DOHH2 (cell line): ENCODE results near the gene UBE2R2.
"Not testable (repeated sequence)": the region's sequence is repeated elsewhere in the genome, so short reads cannot be mapped to it uniquely, and the experiment has no call there.

ENCODE experiments used
- H3F3A ChIP-seq: fragments of 200-600 bp; sonication (generic), shearing (Covaris generic); 2 replicates; pipeline ENCODE4 v1.6.0; 2016; ENCODE audit warnings: antibody characterized with exemption, mild to moderate bottlenecking; ENCODE audit not compliant: control insufficient read depth, insufficient read depth
- H3K27ac ChIP-seq: fragments of 200-600 bp; sonication (generic); 2 replicates; pipeline ENCODE4 v1.5.1; 2014; ENCODE audit warnings: low read depth, mild to moderate bottlenecking, low read length, moderate library complexity
- H3K27me3 ChIP-seq: fragments of 200-600 bp; sonication (generic); 2 replicates; pipeline ENCODE4 v1.6.1; 2014; ENCODE audit warnings: mild to moderate bottlenecking, low read length, mixed read lengths; ENCODE audit not compliant: control insufficient read depth
- H3K36me3 ChIP-seq: fragments of 200-600 bp; sonication (generic); 2 replicates; pipeline ENCODE4 v1.6.1; 2014; ENCODE audit warnings: mild to moderate bottlenecking, low read length, moderate library complexity, mixed read lengths; ENCODE audit not compliant: control insufficient read depth
- H3K4me1 ChIP-seq: fragments of 200-600 bp; sonication (generic); 2 replicates; pipeline ENCODE4 v1.6.1; 2014; ENCODE audit warnings: mild to moderate bottlenecking, low read length, mixed read lengths; ENCODE audit not compliant: control insufficient read depth
- H3K4me2 ChIP-seq: fragments of 200-600 bp; sonication (generic); 2 replicates; pipeline ENCODE4 v1.6.0; 2014; ENCODE audit warnings: mild to moderate bottlenecking, low read length, moderate library complexity
- H3K4me3 ChIP-seq: fragments of 200-600 bp; sonication (generic); 2 replicates; pipeline ENCODE4 v1.5.1; 2014; ENCODE audit warnings: mild to moderate bottlenecking, low read length, mixed read lengths
- H3K79me2 ChIP-seq: fragments of 200-600 bp; sonication (generic); 2 replicates; pipeline ENCODE4 v1.6.1; 2014; ENCODE audit warnings: mild to moderate bottlenecking, low read length, mixed read lengths; ENCODE audit not compliant: control insufficient read depth
- H3K9me2 ChIP-seq: fragments of 200-600 bp; sonication (generic); replicated peaks from 2 replicates; pipeline ENCODE4 v1.6.1; 2014; ENCODE audit warnings: mild to moderate bottlenecking, low read length, mixed read lengths; ENCODE audit not compliant: control insufficient read depth
- H3K9me3 ChIP-seq: fragments of 200-600 bp; sonication (generic); 2 replicates; pipeline ENCODE4 v1.6.1; 2014; ENCODE audit warnings: antibody characterized with exemption, low read length, mixed read lengths; ENCODE audit not compliant: control insufficient read depth, insufficient read depth
- H4K20me1 ChIP-seq: fragments of 200-600 bp; sonication (generic); 2 replicates; pipeline ENCODE4 v1.6.0; 2014; ENCODE audit warnings: low read depth, mild to moderate bottlenecking, antibody characterized with exemption, low read length, moderate library complexity; ENCODE audit not compliant: control insufficient read depth, insufficient read depth
- EZH2phosphoT487 ChIP-seq: fragments of 200-600 bp; sonication (generic); IDR thresholded peaks from 2 replicates; pipeline ENCODE4 v1.6.1; 2017; ENCODE audit warnings: borderline replicate concordance, mild to moderate bottlenecking, antibody characterized with exemption, low read length, moderate library complexity, mixed read lengths
- TF ChIP-seq, protein P1 (sequence below): fragments of 200-600 bp; sonication (generic); IDR thresholded peaks from one replicate; pipeline ENCODE4 v1.5.1; 2014; ENCODE audit warnings: antibody characterized with exemption, mild to moderate bottlenecking, low read depth, low read length; ENCODE audit not compliant: poor library complexity, severe bottlenecking

Gene UBE2R2

DNA sequence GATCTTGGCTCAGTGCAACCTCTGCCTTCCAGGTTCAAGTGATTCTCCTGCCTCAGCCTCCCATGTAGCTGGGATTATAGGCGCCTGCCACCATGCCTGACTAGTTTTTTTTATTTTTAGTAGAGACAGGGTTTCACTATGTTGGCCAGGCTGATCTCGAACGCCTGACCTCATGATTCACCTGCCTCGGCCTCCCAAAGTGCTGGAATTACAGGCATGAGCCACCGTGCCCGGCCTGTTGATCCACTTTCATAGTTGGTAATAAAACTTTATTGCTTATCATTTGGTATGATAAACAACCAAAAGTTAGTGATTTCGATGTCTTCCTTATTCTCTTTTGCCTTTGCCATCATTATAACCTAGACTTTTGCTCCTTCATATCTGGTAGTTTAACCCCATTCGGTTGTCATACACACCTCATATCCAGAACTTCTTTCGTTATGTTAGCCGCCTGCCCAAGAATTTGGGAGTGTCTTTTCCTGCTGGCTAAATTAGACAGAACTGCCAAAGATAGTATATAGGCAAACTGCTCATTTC, 45.0 kb downstream of the UBE2R2 start:
- H4K20me1 ChIP-seq: no peaks in the 10 kb centered on the region
- H3K9me3 ChIP-seq: no peaks in the 10 kb centered on the region
- TF ChIP-seq EZH2phosphoT487: no peak
- TF ChIP-seq, protein P1, sequence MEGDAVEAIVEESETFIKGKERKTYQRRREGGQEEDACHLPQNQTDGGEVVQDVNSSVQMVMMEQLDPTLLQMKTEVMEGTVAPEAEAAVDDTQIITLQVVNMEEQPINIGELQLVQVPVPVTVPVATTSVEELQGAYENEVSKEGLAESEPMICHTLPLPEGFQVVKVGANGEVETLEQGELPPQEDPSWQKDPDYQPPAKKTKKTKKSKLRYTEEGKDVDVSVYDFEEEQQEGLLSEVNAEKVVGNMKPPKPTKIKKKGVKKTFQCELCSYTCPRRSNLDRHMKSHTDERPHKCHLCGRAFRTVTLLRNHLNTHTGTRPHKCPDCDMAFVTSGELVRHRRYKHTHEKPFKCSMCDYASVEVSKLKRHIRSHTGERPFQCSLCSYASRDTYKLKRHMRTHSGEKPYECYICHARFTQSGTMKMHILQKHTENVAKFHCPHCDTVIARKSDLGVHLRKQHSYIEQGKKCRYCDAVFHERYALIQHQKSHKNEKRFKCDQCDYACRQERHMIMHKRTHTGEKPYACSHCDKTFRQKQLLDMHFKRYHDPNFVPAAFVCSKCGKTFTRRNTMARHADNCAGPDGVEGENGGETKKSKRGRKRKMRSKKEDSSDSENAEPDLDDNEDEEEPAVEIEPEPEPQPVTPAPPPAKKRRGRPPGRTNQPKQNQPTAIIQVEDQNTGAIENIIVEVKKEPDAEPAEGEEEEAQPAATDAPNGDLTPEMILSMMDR: no peak
- H3K4me2 ChIP-seq: peak overlapping the region; percentile 55
- peaks cover 17% of the 10 kb centered on the region for H3F3A ChIP-seq
- peaks cover 40% of the 10 kb centered on the region for H3K36me3 ChIP-seq
- H3K4me3 ChIP-seq: peak overlapping the region; percentile 33
- H3K27ac ChIP-seq: peak overlapping the region; percentile 66
- H3K9me2 ChIP-seq: no peaks in the 10 kb centered on the region
- peaks cover 100% of the 10 kb centered on the region for H3K79me2 ChIP-seq
- H3K27me3 ChIP-seq: no peaks in the 10 kb centered on the region
- peaks cover 99% of the 10 kb centered on the region for H3K4me1 ChIP-seq

DNA sequence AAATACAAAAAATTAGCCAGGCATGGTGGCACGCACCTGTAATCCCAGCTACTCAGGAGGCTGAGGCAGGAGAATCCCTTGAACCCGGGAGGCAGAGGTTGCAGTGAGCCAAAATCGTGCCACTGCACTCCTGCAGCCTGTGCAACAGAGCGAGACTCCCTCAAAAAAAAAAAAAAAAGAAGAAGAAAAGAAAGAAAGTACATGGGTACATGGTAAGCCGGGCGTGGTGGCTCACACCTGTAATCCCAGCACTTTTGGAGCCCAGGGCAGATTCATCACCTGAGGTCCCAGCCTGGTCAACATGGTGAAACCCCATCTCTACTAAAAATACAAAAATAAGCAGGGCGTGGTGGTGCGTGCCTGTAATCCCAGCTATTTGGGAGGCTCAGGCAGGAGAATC, 46.1 kb downstream of the UBE2R2 start:
- H3K4me1 ChIP-seq: peaks cover 99% of the 10 kb centered on the region
- H3F3A ChIP-seq: peaks cover 17% of the 10 kb centered on the region
- peaks cover 100% of the 10 kb centered on the region for H3K79me2 ChIP-seq
- H3K9me3 ChIP-seq, H3K4me3 ChIP-seq, H3K9me2 ChIP-seq, H4K20me1 ChIP-seq, H3K27me3 ChIP-seq: not testable (repeated sequence)
- H3K4me2 ChIP-seq: peak overlapping the region; percentile 55
- peak overlapping the region; percentile 66 for H3K27ac ChIP-seq
- peaks cover 44% of the 10 kb centered on the region for H3K36me3 ChIP-seq

DNA sequence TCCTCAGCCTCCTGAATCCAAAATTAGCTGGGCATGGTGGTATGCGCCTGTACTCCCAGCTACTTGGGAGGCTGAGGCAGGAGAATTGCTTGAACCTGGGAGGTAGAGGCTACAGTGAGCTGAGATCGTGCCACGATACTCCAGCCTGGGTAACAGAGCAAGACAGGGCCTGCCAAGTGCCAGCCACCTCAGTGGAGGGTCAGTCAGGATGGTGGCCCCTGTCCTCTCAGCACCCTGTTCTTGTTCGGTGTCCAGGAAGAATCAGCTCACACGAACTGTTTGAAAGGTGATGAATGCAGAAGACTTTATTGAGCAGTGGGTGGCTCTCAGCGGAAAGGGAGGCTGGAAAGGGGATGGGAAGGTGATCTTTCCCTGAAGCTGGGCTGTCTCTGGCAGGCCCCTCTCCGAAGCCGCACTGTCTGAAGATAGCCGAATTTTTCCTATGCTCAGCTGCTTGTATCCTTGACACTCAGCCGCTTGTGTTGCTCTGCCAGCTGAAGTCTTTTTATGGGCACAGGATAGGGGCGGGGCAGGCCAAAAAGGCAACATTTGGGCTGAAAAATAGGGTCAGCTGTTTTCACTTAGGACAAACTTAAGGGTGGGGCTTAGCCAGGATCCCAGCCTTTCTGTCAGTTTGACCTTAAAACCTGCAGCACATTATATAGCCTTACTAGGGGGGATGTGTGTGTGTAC, 50.9 kb downstream of the UBE2R2 start:
- H3K4me2 ChIP-seq: peak overlapping the region; percentile 60
- H3K27me3 ChIP-seq: no peaks in the 10 kb centered on the region
- peaks cover 40% of the 10 kb centered on the region for H3K36me3 ChIP-seq
- peaks cover 96% of the 10 kb centered on the region for H3K4me1 ChIP-seq
- peak overlapping the region; percentile 40 for H3K4me3 ChIP-seq
- TF ChIP-seq EZH2phosphoT487: no peak
- TF ChIP-seq, protein P1: no peak
- H4K20me1 ChIP-seq: no peaks in the 10 kb centered on the region
- H3K27ac ChIP-seq: peak overlapping the region; percentile 96
- H3F3A ChIP-seq: peaks cover 46% of the 10 kb centered on the region
- H3K9me2 ChIP-seq: no peaks in the 10 kb centered on the region
- peaks cover 89% of the 10 kb centered on the region for H3K79me2 ChIP-seq
- H3K9me3 ChIP-seq: no peaks in the 10 kb centered on the region

DNA sequence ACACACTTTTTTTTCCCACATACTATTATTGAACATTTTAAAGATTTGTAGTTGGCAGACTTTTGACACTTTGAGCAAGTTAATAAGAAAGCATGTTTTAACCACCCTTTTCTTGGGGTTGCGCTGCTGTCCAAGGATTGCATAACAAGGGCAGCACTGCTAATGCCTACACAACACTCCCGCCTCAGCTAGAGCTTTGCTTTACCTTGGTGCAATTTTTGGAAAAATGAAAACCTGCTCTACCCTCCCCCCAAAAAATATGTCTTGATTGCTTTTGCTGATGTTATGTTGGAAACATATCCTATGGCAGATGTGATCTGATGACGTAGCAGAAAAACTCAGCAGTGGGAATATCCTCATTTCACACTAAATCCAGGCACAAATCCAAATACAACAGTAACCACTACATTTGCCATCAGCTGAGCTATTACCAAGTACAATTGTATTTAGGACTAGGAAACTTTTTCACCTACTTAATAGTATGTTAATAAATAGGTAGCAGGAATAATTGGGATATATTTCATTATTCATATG, 51.5 kb downstream of the UBE2R2 start:
- TF ChIP-seq EZH2phosphoT487: no peak
- TF ChIP-seq, protein P1: no peak
- Histone ChIP-seq H3F3A (peaks cover 46% of the 10 kb centered on the region), H3K4me1 (peaks cover 96% of the 10 kb centered on the region)

DNA sequence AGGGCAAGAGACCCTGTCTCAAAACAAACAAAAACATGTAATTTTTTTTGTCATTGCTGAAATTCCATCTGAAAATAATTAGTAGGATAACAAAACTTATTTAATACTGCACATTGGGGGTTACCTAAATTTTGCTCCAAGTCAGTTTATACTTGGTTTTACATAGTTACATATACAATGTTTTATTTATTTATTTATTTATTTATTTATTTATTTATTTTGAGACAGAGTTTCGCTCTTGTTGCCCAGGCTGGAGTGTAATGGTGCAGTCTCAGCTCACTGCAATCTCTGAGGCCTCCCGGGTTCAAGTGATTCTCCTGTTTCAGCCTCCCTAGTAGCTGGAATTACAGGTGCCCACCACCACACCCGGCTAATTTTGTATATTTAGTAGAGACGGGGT, 52.3 kb downstream of the UBE2R2 start:
- not testable (repeated sequence) for H3K9me2 ChIP-seq, H3K9me3 ChIP-seq, H3K27me3 ChIP-seq, H4K20me1 ChIP-seq
- H3K4me1 ChIP-seq: peaks cover 96% of the 10 kb centered on the region
- H3K79me2 ChIP-seq: peaks cover 89% of the 10 kb centered on the region
- peaks cover 46% of the 10 kb centered on the region for H3F3A ChIP-seq
- peak overlapping the region; percentile 40 for H3K4me3 ChIP-seq
- H3K4me2 ChIP-seq: peak overlapping the region; percentile 78
- peaks cover 33% of the 10 kb centered on the region for H3K36me3 ChIP-seq
- H3K27ac ChIP-seq: peak overlapping the region; percentile 96

More for the DNA sequence above, 51.5 kb downstream of the UBE2R2 start:
- H3K4me2 ChIP-seq: peak overlapping the region; percentile 60
- H3K79me2 ChIP-seq: peaks cover 89% of the 10 kb centered on the region
- H3K27me3 ChIP-seq: no peaks in the 10 kb centered on the region
- H3K27ac ChIP-seq: peak overlapping the region; percentile 96
- H3K9me3 ChIP-seq: no peaks in the 10 kb centered on the region
- peaks cover 38% of the 10 kb centered on the region for H3K36me3 ChIP-seq
- no peaks in the 10 kb centered on the region for H4K20me1 ChIP-seq
- peak overlapping the region; percentile 40 for H3K4me3 ChIP-seq
- H3K9me2 ChIP-seq: no peaks in the 10 kb centered on the region
